H7 (cell line): Measurements from ENCODE around the gene MAP4K2. TPM values are rescaled to one million over a fixed set of nuclear protein-coding genes. Genes with fewer than 3 reads are reported as not detected.

Source experiments
- total RNA-seq: library from RNA; depleted of rRNA; stranded (reverse); fragments of >200 nt; shearing (Covaris generic); gene quantifications from 2 replicates; pipeline ENCODE4 v1.2.3, GENCODE V29; 2014; rRNA removed

The MAP4K2 gene
- total RNA-seq, 1 experiment from 2014 or later = 29.7 TPM

Other genes with a start within 250 kb of the MAP4K2 start
- gene SLC22A11, start 247.3 kb downstream of the MAP4K2 start, total RNA-seq = 0.67 TPM in 1 of 2 replicates, not detected in the other
- gene SLC22A12, start 212.0 kb downstream of the MAP4K2 start, total RNA-seq = not detected in 2 replicates
- gene NRXN2, start 80.0 kb downstream of the MAP4K2 start, total RNA-seq = 0.85 and 1.9 TPM in 2 replicates
- gene RASGRP2, start 59.1 kb downstream of the MAP4K2 start, total RNA-seq = 9.2 and 12.3 TPM in 2 replicates
- 2.9 and 6.4 TPM in 2 replicates for gene PYGM, start 43.2 kb downstream of the MAP4K2 start, total RNA-seq
- 66.5 and 80.0 TPM in 2 replicates for gene SF1, start 24.7 kb downstream of the MAP4K2 start, total RNA-seq
- 31.7 and 40.0 TPM in 2 replicates for gene MEN1, start 7.3 kb upstream of the MAP4K2 start, total RNA-seq
- 2.3 and 2.6 TPM in 2 replicates for gene CDC42BPG, start 41.4 kb upstream of the MAP4K2 start, total RNA-seq
- 23.7 and 30.2 TPM in 2 replicates for gene EHD1, start 75.4 kb upstream of the MAP4K2 start, total RNA-seq
- 19.3 and 22.5 TPM in 2 replicates for gene ATG2A, start 114.0 kb upstream of the MAP4K2 start, total RNA-seq
- gene PPP2R5B, start 121.5 kb upstream of the MAP4K2 start, total RNA-seq = 5.0 and 6.0 TPM in 2 replicates
- gene GPHA2, start 132.7 kb upstream of the MAP4K2 start, total RNA-seq = 2.4 TPM in 1 of 2 replicates, not detected in the other
- gene MAJIN, start 168.9 kb upstream of the MAP4K2 start, total RNA-seq = 0.97 and 1.1 TPM in 2 replicates
- gene BATF2, start 193.8 kb upstream of the MAP4K2 start, total RNA-seq = 0.55 TPM in 1 of 2 replicates, not detected in the other
- 219 and 221 TPM in 2 replicates for gene ARL2, start 210.9 kb upstream of the MAP4K2 start, total RNA-seq
- gene SNX15, start 224.2 kb upstream of the MAP4K2 start, total RNA-seq = 11.8 and 12.7 TPM in 2 replicates
- 15.4 TPM in 2 replicates for gene SAC3D1, start 238.0 kb upstream of the MAP4K2 start, total RNA-seq